Measurements from ENCODE around the gene STIM1. TPM values are rescaled to one million over a fixed set of nuclear protein-coding genes. Genes with fewer than 3 reads are reported as not detected.

The STIM1 gene
- total RNA-seq: 100 to 1,000 TPM in 1 of 4 donors, 10 to 100 TPM in 3; 36.3 to 158 (median 46.1) TPM

- Histone ChIP-seq H3K4me3 (peak within 1 kb of the TSS; percentile 79 to 96 (median 89)), H3K27ac (peak within 1 kb of the TSS; percentile 97 to 99 (median 98)), H3K36me3 (no peaks in the 10 kb centered on the region), H3K27me3 (no peaks in the 10 kb centered on the region), H3K4me1 (peaks cover 6 to 50% (median 36%) of the 10 kb centered on the region in 4 donors), H3K9me3 (no peaks in the 10 kb centered on the region)
- peak; percentile 95 to 97 (median 97) for DNase-seq
- peak; percentile 60 to 73 for TF ChIP-seq POLR2A (IDR thresholded peaks at IDR 0.05)
- TF ChIP-seq CTCF (IDR thresholded peaks at IDR 0.05): peak; percentile 98 to 99 (median 99)
These were observed at the start of gene STIM1 for GRCh38 chr11:3854977-3855807. Gene STIM1, plus strand, starts transcription at chr11:3855664. Its CDS starts 607 bp downstream, at chr11:3856271.

GRCh38 chr11:3807909-3808860 lies 47.3 kb upstream of the STIM1 start, which contains the start of gene PGAP2:
Gene PGAP2, plus strand, starts transcription at chr11:3808560. Its CDS starts 2,700 bp downstream, at chr11:3811260.
- Histone ChIP-seq H3K4me3 (peak within 1 kb of the TSS; percentile 58 to 77 (median 70)), H3K9me3 (no peaks in the 10 kb centered on the region), H3K36me3 (no peaks in the 10 kb centered on the region), H3K27me3 (no peaks in the 10 kb centered on the region), H3K4me1 (peaks cover 0 to 14% (median 2%) of the 10 kb centered on the region in 4 donors), H3K27ac (peak within 1 kb of the TSS; percentile 57 to 77 (median 72))
- TF ChIP-seq POLR2A (IDR thresholded peaks at IDR 0.05) (no peak), CTCF (IDR thresholded peaks at IDR 0.05) (peak in 5 of 6 experiments; percentile 48 to 76 (median 66))
- DNase-seq: peak; percentile 71 to 87 (median 85)

GRCh38 chr11:3808861-3809623 lies 46.4 kb upstream of the STIM1 start:
- TF ChIP-seq POLR2A (IDR thresholded peaks at IDR 0.05) (no peak), CTCF (IDR thresholded peaks at IDR 0.05) (peak; percentile 24 to 79 (median 54))
- DNase-seq: peak in 2 of 3 donors; percentile 35 to 80
- H3K27ac ChIP-seq: peak overlapping the region; percentile 57 to 77 (median 72)
- H3K4me3 ChIP-seq: peak overlapping the region; percentile 58 to 77 (median 70)
- no peaks in the 10 kb centered on the region for H3K27me3 ChIP-seq
- H3K36me3 ChIP-seq: no peaks in the 10 kb centered on the region
- H3K4me1 ChIP-seq: peaks cover 0 to 14% (median 2%) of the 10 kb centered on the region in 4 donors
- no peaks in the 10 kb centered on the region for H3K9me3 ChIP-seq

- H3K36me3 ChIP-seq: no peaks in the 10 kb centered on the region
- H3K4me1 ChIP-seq: peaks cover 0 to 14% (median 2%) of the 10 kb centered on the region in 4 donors
- no peak overlapping the region for H3K4me3 ChIP-seq
- no peak for TF ChIP-seq CTCF (IDR thresholded peaks at IDR 0.05)
- no peak for TF ChIP-seq POLR2A (IDR thresholded peaks at IDR 0.05)
- H3K27ac ChIP-seq: no peak overlapping the region
- H3K27me3 ChIP-seq: no peaks in the 10 kb centered on the region
- no peaks in the 10 kb centered on the region for H3K9me3 ChIP-seq
- no peak for DNase-seq
These were observed 45.9 kb upstream of the STIM1 start for GRCh38 chr11:3809624-3809928.

GRCh38 chr11:3810446-3810845 lies 45.0 kb upstream of the STIM1 start:
- TF ChIP-seq CTCF (IDR thresholded peaks at IDR 0.05): no peak
- TF ChIP-seq POLR2A (IDR thresholded peaks at IDR 0.05): no peak
- Histone ChIP-seq H3K4me1 (peaks cover 0 to 14% (median 2%) of the 10 kb centered on the region in 4 donors), H3K27ac (no peak overlapping the region), H3K27me3 (no peaks in the 10 kb centered on the region), H3K36me3 (no peaks in the 10 kb centered on the region), H3K9me3 (no peaks in the 10 kb centered on the region), H3K4me3 (no peak overlapping the region)
- no peak for DNase-seq

All from Peyer's patch (tissue), 4 donors.